GM18526 (cell line): Measurements from ENCODE around the gene WTIP.

Experiments used
- POLR2A ChIP-seq: IDR thresholded peaks from 3 replicates; pipeline ENCODE4 v1.6.1; 2011; ENCODE audit not compliant: insufficient read length; ENCODE audit errors: extremely low read depth

WTIP gene

DNA sequence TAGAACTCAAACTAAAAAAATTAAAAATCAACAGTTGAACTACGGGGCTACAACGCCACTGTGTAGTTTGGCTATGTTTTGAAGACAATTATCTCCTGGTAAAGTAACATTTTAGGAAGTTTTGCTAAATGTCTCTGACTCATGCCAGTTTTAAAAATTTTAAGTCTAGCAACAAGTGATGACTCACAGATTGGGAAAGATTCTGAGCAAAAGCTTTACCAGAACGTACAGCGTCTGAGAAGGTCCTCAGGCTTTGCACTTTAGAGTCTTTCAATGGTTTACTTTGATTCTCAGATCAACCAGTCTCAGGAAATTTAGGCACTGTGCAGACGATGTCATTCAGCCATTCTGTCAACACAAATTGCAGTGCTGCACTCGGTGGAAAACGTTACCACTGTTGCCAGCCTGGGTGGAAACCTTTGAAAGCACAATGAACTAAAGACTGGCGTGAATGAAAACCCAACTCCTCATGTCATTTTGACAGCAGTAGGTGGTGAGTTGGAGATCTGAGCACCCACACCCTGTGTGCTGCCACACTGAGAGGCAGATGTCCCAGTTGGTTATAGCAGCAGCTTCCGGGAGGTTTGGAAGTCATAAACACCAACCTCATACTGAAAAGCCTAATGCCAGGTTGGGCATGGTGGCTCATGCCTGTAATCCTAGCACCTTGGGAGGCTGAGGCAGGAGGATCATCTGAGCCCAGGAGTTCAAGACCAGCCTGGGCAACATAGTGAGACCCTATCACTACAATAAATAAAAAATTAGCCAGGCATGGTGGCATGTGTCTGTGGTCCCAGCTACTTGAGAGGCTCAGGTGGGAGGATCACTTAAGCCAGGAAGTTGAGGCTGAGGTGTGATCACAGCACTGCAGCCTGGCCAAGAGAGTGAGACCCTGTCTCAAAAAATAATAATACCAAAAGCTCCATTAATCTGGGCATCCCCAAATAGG is 6.3 kb upstream of the WTIP start:
- no peak for TF ChIP-seq POLR2A

DNA sequence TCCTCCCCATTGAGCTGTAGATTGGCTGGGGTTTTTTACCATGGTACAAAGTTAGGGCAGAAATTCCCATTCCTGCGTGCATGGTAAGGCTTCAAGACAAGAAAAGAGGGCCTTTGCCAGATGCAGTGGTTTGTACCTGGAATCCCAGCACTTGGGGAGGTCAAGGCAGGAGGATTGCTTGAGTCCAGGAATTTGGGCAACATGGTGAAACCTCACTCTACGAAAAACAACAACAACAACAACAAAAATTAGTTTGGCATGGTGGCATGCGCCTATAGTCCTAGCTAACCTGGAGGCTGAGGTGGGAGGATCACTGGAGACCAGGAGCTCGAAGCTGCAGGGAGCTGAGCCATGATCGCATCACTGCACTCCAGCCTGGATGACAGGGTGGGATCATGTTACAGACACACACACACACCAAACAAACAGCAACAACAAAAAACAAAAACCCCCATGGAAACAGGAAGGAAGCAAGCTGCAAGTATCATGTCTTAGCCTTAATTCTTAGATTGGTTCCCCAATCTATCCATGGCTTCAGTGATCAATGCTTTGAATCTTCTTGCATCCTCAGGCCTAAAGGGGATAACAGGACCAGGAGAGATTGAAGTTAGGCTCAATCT is 5.5 kb upstream of the WTIP start:
- TF ChIP-seq POLR2A, result no peak

DNA sequence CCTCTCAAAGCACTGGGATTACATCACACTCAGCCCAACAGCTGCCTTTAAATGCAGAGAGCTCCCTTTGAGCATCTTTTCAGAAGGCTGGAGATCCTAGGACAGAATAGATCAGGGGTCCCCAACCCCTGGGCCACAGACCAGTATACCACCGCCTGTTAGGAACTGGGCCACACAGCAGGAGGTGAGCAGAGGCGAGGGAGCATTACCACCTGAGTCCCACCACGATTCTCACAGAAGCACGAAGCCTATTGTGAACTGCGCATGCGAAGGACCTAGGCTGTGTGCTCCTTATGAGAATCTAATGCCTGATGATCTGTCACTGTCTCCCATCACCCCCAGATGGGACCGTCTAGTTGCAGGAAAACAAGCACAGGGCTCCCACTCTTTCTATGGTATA is 2.2 kb upstream of the WTIP start:
- no peak for TF ChIP-seq POLR2A

DNA sequence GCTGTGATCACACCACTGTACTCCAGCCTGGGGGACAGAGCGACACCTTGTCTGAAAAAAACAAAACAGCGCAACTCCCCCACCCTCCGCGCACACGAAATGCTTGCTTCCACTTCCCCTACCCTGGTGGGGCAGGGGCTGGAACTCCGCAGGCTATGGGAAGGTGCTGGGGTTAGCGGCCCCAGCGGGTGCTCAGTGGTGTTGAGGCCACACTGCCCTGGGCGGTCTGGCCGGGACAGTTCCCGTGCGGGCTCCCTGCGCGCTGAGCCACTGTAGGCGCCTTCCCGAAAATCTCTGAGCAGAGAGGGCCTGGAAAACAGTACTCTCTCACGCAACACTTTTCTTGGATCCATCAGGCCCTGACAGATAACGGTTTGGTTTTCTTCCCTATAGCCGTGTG is 1.1 kb upstream of the WTIP start:
- no peak for TF ChIP-seq POLR2A

DNA sequence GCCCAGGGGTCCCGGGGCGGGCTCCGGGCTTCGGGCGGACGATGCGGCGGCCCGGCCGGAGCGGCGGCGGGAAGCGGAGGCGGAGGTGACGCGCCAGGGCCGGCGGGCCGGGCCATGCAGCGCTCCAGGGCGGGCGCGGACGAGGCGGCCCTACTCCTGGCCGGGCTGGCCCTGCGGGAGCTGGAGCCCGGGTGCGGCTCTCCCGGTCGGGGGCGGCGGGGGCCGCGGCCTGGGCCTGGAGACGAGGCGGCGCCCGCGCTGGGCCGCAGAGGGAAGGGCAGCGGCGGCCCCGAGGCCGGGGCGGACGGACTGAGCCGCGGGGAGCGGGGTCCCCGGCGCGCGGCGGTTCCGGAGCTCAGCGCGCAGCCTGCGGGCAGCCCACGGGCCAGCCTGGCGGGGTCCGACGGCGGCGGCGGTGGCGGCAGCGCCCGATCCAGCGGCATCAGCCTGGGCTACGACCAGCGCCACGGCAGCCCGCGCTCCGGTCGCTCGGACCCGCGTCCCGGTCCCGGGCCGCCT is 362 bp downstream of the WTIP start:
- TF ChIP-seq POLR2A, result no peak

DNA sequence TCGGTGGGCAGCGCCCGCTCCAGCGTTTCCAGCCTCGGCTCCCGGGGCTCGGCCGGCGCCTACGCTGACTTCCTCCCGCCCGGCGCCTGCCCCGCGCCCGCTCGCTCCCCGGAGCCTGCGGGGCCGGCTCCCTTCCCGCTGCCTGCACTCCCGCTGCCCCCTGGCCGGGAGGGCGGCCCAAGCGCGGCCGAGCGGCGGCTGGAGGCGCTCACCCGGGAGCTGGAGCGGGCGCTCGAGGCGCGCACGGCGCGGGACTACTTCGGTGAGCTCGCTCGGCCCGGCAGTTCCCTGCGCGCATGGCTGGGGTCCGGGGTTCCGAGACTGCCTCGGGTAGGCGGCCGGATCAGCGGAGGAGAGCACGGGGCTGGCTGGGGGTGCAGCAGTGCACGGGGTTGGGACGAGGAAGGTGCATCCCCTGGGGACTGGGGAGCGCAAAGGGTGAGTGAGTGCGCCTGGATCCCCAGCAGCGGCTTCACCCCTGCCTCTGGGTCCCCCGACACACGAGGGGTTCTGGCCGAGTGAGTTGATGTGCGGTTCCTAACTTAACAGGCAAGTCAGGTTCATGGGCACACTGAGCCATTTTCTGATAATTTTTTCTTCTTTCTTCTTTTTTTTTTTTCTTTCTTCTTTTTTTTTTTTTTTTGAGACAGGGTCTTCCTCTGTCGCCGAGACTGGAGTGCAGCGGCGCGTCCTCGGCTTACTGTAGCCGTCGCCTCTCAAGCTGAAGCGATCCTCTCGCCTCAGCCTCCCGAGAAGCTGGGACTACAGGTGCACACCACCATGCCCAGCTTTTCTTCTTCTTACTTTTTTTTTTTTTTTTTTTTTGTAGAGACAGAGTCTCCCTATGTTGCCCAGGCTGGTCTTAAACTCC is 1.1 kb downstream of the WTIP start:
- TF ChIP-seq POLR2A, result no peak

DNA sequence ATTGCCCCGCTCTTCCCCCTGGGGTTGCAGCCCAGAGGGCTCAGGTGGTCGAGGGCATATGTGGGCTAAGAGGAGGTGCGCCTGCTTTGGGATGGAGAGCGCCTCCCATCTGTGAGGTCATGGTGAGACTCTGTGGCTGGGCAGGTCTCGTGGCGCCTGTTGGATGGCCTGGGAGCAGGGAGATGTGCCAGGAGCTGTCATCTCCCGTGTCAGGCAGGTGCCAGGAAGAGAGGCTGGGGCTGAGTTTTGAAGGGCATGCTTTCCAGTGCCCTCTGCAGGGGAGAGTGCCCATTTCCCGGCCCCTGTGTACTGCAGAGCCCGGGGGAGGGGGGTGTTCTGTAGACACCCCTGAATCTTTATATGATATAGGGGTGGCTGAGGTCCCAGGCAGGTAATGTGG is 2.8 kb downstream of the WTIP start:
- no peak for TF ChIP-seq POLR2A

DNA sequence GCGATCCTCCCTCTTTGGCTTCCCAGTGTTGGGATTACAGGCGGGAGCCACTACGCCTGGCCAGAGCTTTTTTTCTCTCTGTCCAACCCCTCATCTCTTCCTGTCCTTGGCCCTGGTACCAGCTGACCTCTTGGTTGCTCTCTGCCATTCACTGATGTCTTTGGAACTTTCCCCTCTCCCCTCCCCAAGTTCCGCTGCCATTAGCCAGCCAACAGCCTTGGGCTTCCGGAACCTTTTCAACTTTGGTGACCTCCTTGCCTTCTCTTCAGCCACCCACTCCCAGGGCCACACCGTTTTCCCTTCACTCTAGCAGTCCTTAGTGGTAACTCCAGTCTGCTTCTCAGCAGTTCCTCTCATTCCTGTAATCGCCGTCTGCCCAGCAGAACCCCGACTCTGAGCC is 4.3 kb downstream of the WTIP start:
- TF ChIP-seq POLR2A, result no peak

DNA sequence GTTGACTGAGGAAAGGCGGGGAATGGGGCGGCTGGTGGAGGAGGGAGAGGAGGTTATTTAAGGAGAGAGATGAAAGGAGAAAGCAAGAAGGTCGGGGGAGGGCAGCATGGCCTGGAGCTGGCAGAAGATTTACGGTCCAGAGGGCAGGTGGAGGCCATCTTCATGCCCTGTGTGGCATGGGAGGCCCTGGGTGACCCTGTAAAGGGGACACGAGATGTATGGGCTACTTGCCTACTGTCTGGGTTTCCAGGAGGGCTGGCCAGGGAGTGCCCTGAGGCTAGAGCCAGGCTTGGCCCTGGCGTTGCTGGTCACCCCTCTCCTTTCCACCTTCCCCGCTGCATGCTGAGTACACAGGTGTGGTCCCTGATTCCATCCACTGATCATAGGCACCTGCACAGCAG is 6.1 kb downstream of the WTIP start:
- no peak for TF ChIP-seq POLR2A

DNA sequence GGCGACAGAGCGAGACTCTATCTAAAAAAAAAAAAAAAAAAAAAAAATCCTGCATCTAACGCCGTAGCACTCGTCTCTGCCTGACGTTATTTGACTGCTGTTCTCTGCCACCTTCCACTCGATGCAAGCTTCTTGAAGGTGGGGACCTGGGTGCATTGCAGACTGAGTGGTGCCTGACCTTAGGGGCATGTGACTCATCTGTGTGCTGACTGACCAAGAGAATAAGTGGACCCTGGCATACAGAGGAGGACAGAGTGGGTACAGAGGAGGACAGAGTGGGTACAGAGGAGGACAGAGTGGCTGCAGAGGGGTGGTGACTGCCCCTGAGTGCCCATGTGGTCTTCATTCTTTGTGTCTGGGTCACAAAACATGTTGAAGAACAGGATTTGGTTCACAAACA is 7.6 kb downstream of the WTIP start:
- no peak for TF ChIP-seq POLR2A

DNA sequence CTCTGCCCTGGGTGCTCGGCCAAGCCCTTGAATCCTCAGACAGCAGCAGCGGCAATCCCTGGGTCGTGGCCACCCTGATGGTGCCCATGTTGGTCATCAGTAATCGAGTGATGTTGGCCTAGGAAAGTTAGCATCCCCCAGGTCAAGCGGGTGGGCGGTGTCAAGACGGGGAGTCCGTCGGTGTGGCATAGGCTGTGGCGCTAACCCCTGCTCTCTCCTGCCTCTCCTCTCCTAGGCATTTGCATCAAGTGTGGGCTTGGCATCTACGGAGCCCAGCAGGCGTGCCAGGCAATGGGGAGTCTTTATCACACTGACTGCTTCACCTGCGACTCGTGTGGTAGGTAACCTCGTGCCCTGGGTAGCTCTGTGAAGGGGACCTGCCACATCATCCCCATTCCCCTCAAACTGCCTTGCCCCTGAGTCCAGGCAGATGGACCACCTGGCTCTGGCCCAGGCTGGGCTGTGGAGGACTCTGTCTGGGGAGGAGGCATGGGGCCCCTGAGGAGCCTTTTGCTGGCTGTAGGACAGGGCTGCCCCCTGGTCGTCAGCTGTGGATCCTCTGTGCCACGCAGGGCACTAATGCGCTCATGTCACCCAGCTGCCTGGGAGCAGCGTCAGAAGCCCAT is 8.7 kb downstream of the WTIP start:
- TF ChIP-seq POLR2A, result no peak

DNA sequence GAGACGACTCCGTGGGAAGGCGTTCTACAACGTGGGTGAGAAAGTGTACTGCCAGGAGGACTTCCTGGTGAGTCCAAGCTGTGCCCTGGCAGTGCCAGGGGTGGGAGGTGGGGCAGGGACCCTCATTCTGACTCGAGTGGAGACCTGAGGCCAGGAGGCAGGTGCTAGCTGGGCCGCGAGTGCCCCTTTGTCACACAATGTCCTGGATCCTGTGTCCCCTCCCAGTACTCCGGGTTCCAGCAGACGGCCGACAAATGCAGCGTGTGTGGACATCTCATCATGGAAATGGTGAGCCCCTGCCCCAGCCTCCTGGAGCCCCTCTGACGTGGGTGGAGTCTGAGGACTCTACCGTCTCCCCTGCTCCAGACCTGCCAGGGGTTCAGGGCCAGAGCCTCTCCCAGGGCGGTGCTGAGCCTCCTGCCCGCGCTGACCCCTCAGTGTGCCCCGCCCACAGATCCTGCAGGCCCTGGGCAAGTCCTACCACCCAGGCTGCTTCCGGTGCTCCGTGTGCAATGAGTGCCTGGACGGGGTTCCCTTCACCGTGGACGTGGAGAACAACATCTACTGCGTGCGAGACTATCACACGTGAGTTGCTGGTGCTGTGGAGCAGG is 11.6 kb downstream of the WTIP start:
- no peak for TF ChIP-seq POLR2A

DNA sequence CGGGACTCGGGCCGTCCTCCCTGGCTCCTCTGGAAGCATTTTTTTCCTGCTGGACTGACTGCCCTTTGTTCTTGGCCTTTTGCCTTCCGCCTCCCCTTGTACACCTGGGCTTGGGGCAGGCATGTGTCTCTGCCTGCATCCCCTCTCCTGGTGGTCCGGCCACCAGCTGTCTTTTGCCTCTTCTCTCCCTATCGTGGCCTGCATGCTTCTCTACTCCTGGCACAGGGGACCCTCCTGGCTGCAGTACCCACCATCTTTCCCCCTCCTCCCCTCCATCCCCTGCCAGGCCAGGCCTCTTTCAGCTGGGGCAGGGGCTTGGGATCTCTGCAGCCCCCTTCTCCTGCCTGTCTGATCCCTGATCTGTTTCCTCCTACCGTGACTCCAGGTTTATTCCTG is 12.1 kb downstream of the WTIP start:
- no peak for TF ChIP-seq POLR2A

DNA sequence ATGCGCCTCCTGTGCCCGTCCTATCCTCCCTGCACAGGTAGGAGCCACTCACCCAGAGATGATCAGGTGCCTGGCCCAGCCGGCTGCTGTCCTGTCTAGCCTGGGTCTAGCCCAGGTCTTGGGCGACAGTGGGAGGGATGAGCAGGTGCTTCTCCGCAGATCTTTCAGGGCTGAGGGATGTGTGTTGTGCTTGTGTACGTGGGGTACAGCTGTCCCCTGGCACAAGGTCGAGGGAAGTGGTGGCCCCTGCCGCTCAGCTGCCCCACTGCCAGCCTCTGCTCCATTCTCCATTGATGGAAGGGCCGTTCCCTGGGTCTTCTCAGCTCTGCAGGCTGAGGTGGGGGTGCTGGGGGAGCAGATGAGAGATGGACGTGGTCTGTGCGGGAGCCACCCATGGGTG is 13.0 kb downstream of the WTIP start:
- TF ChIP-seq POLR2A, result no peak

DNA sequence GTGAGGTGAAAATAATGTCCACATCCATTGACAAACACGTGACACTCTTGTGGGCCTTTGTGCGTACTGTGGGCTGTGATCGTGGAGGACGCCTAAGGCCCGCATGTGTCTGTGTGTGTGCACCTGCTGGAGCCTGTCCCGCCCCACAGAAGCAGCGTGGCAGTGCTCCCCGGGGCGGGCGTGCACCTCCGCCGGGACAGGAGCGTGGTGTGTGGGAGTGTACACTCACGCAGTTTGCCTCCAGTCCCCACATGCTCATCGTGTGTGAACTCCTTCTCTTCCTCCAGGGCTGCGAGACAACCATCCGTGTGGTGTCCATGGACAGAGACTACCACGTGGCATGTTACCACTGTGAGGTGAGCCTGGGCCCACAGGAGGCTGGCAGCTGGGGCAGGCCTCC is 13.9 kb downstream of the WTIP start:
- no peak for TF ChIP-seq POLR2A
